Prostate gland (tissue), 2 donors: ENCODE measurements around the gene GPD1.

Experiments used
- CTCF ChIP-seq, 4 experiments: fragments of 200-600 bp in 2 of 4; fragments of 450-650 bp in 2 of 4; sonication (generic) in 2 of 4; IDR thresholded peaks; 1 replicate in 3 of 4; 2 replicates in 1 of 4; pipeline ENCODE4 v1.5.1; 2016 to 2019; ENCODE audit warnings: antibody characterized with exemption in 4 of 4, mild to moderate bottlenecking in 2 of 4, moderate library complexity in 2 of 4
- POLR2A ChIP-seq: fragments of 450-650 bp; IDR thresholded peaks from one replicate; pipeline ENCODE4 v1.6.1; 2016; ENCODE audit warnings: antibody characterized with exemption, mild to moderate bottlenecking
- POLR2AphosphoS5 ChIP-seq: sonication (generic); formaldehyde crosslinking; IDR thresholded peaks from one replicate; pipeline ENCODE4 v1.6.1; 2017; ENCODE audit warnings: antibody characterized with exemption

DNA sequence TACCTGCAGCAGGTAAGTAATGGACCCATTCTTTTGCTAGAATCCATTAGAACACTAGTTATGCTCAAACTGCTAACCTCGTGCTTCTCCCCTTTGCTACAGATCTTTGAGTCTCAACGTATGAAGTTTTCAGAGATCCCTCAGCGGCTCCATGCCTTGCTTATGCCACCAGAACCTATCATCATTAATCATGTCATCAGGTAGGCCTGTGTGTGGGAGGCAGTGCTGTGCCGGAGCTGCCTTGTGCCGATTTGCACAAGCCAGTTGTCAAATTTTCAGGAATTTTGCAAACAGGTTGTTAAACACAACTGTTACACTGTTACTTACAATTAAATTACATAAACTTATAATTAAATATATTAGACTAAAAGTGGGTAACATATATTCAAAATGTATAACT is 13.4 kb upstream of the GPD1 start:
- TF ChIP-seq CTCF (IDR thresholded peaks at IDR 0.05): no peak
- TF ChIP-seq POLR2A: no peak
- TF ChIP-seq POLR2AphosphoS5: no peak
